ENCODE data around the gene NUPR2. TPM values are rescaled to one million over a fixed set of nuclear protein-coding genes. Genes with fewer than 3 reads are reported as not detected.

The NUPR2 gene
- total and polyA plus RNA-seq, 2 of the 8 experiments (the other 6 are each of a cell fraction or from before 2014, with no cell fraction given): not detected

GRCh38 chr7:56110611-56111010 is 5.6 kb downstream of the NUPR2 start:
- Histone ChIP-seq H3K36me3 (ENCODE audit: control insufficient read depth in 2 of 4, insufficient read depth in 4 of 4, low read length in 3 of 4) (no peaks in the 10 kb centered on the region), H3K23me2 (ENCODE audit: low read depth, low read length) (peaks cover 5% of the 10 kb centered on the region; the same call in 1 of the 2 replicates), H2BK120ac (replicated peaks; ENCODE audit: low read depth, low read length) (no peak overlapping the region), H3K4ac (replicated peaks; ENCODE audit: insufficient read length, low read depth, low read length) (no peak overlapping the region), H2BK15ac (ENCODE audit: low read length) (no peak overlapping the region), H3K23ac (ENCODE audit: insufficient read length) (no peak overlapping the region), H2BK20ac (ENCODE audit: low read length) (no peak overlapping the region), H3K4me3 (ENCODE audit: extremely low read depth in 1 of 4, insufficient read depth in 2 of 4, low read depth in 3 of 4, low read length in 4 of 4) (no peak overlapping the region), H3K79me1 (ENCODE audit: low read depth, low read length) (no peaks in the 10 kb centered on the region), H3K56ac (replicated peaks; ENCODE audit: insufficient read length, low read depth, low read length) (no peak overlapping the region), H2AFZ (ENCODE audit: low read length) (no peak overlapping the region), H3K14ac (ENCODE audit: insufficient read length) (no peak overlapping the region), H4K5ac (ENCODE audit: insufficient read length, low read depth, low read length) (no peak overlapping the region), H2BK5ac (ENCODE audit: low read depth, low read length) (no peak overlapping the region), H3K18ac (ENCODE audit: extremely low read depth, low read length) (no peak overlapping the region), H3K4me1 (replicated peaks in 1 of 4; ENCODE audit: control insufficient read depth in 3 of 4, insufficient read depth in 4 of 4, low read length in 3 of 4) (no peaks in the 10 kb centered on the region), H4K8ac (ENCODE audit: extremely low read depth, insufficient read depth, low read length) (no peak overlapping the region), H3K4me2 (ENCODE audit: insufficient read depth in 1 of 2, low read depth in 2 of 2, low read length in 2 of 2) (no peak overlapping the region), H3K9ac (replicated peaks in 1 of 4; ENCODE audit: extremely low read depth in 1 of 4, low read depth in 3 of 4, low read length in 3 of 4) (no peak overlapping the region), H3K27ac (ENCODE audit: low read depth, low read length) (no peak overlapping the region), H3K79me2 (ENCODE audit: control insufficient read depth in 1 of 2, insufficient read depth in 2 of 2, low read length in 2 of 2) (peaks cover 0 to 4% of the 10 kb centered on the region in 2 experiments; a peak in 2 of 4 replicates), H4K20me1 (replicated peaks in 1 of 2; ENCODE audit: control insufficient read depth in 1 of 2, insufficient read depth in 2 of 2, low read length in 2 of 2) (no peaks in the 10 kb centered on the region), H3K9me3 (ENCODE audit: insufficient read depth in 2 of 2, low read depth in 1 of 2, low read length in 1 of 2) (peaks cover 25 to 57% of the 10 kb centered on the region in 2 experiments; a peak in 3 of 4 replicates), H4K91ac (replicated peaks; ENCODE audit: insufficient read length, low read length) (no peak overlapping the region), H2AK5ac (ENCODE audit: low read depth, low read length) (no peak overlapping the region), H3K27me3 (replicated peaks in 1 of 4; ENCODE audit: control insufficient read depth in 3 of 4, extremely low read depth in 1 of 4, insufficient read depth in 3 of 4, low read length in 3 of 4) (no peaks in the 10 kb centered on the region), H2BK12ac (ENCODE audit: low read depth, low read length) (no peak overlapping the region)
- DNase-seq (ENCODE audit: low read depth in 1 of 2, low spot score in 2 of 2): no peak
- CTCF ChIA-PET (ENCODE audit: partially characterized antibody): no interaction called here
- 88% methylated on average over 1 of the region's 1 CpG; no CpG with 5 or more reads in 1 of the 2 experiments for WGBS, 2 experiments (ENCODE audit: extremely low coverage in 1 of 2, insufficient coverage in 1 of 2, insufficient read length in 1 of 2, insufficient replicate concordance in 2 of 2, low coverage in 1 of 2, low lambda C conversion rate in 2 of 2, missing lambda C conversion rate in 1 of 2)
- POLR2A ChIA-PET (ENCODE audit: partially characterized antibody): no interaction called here
- FAIRE-seq: no peak
- no peak for TF ChIP-seq YY1 (IDR thresholded peaks at IDR 0.05; ENCODE audit: low read depth, low read length)
- TF ChIP-seq GTF2F1 (IDR thresholded peaks at IDR 0.05; ENCODE audit: borderline replicate concordance, low read depth, low read length): no peak
- TF ChIP-seq SP4 (IDR thresholded peaks at IDR 0.05; ENCODE audit: low read length): no peak
- no peak for TF ChIP-seq BRCA1 (IDR thresholded peaks at IDR 0.05; ENCODE audit: low read depth, low read length)
- no peak for TF ChIP-seq ASH2L (IDR thresholded peaks at IDR 0.05; ENCODE audit: low read length)
- TF ChIP-seq CTBP2 (IDR thresholded peaks at IDR 0.05; ENCODE audit: borderline replicate concordance, insufficient read depth, insufficient read length, low read length): no peak
- TF ChIP-seq CREB1 (IDR thresholded peaks at IDR 0.05): no peak
- no peak for TF ChIP-seq SUZ12 (IDR thresholded peaks at IDR 0.05; ENCODE audit: low read length)
- no peak for TF ChIP-seq SRF (IDR thresholded peaks at IDR 0.05; ENCODE audit: low read depth, low read length)
- no peak for TF ChIP-seq NRF1 (IDR thresholded peaks at IDR 0.05; ENCODE audit: low read depth, low read length)
- no peak for TF ChIP-seq E2F6 (IDR thresholded peaks at IDR 0.05)
- TF ChIP-seq JUND (IDR thresholded peaks at IDR 0.05; ENCODE audit: low read length): no peak
- no peak for TF ChIP-seq MAFK (IDR thresholded peaks at IDR 0.05; ENCODE audit: low read depth, low read length)
- TF ChIP-seq SIN3A (conservative IDR thresholded peaks at IDR 0.05 in 1 of 2, IDR thresholded peaks at IDR 0.05 in 1 of 2; ENCODE audit: low read depth in 1 of 2, low read length in 2 of 2): no peak
- no peak for TF ChIP-seq RXRA (IDR thresholded peaks at IDR 0.05; ENCODE audit: insufficient read depth, low read depth, low read length)

Data from H1 (cell line).